ENCODE results near the gene MAP7D1. TPM values are rescaled to one million over a fixed set of nuclear protein-coding genes. Genes with fewer than 3 reads are reported as not detected.
A peak's percentile ranks its signal among the peaks of the same experiment; 100 is the strongest.

MAP7D1 gene
- total and polyA plus RNA-seq, 10 of the 15 experiments (the other 5 are each of a cell fraction or from before 2014, with no cell fraction given): 4.4 to 97.6 (median 24.2) TPM

DNA sequence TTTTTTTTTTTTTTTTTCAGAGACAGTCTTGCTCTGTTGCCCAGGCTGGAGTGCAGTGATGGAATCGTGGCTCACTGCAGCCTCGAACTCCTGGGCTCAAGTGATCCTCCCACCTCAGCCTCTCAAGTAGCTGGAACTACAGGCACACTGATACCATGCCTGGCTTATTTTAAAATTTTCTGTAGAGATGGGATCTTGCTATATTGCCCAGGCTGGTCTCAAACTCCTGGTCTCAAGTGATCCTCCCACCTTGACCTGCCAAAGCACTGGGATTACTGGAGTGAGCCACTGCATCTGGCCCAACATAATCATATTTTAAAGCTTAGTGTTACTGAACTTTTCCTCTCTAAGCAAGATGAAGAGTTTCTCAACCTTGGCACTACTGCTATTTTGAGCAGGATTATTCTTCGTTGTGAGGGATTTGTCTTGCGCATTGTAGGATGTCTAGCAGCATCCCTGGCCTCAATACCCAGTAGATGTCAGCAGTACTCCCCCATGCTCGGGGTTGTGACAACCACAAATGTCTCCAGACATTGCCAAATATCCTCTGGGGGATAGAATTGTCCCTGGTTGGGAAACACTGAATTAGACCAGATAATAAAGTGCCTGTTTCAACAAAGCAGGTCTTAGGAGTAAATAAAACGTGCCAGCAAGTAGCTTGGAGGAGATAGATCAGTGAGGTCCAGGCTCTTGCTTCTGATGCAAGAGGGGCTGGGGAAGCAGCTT lies 53.2 kb downstream of the MAP7D1 start:
- BruUV-seq (replicated peaks): no TSS peak
- FAIRE-seq (no peak), ATAC-seq (no peak), DNase-seq (ENCODE audit: low read depth, low spot score) (no peak)
- Histone ChIP-seq H3K4me1 (ENCODE audit: control insufficient read depth, insufficient read depth, low read length) (peaks cover 9% of the 10 kb centered on the region), H3K79me2 (ENCODE audit: control insufficient read depth, insufficient read depth, low read length) (no peaks in the 10 kb centered on the region), H3K36me3 (ENCODE audit: control insufficient read depth in 2 of 2, insufficient read depth in 2 of 2, low read length in 1 of 2) (no peaks in the 10 kb centered on the region), H2AFZ (ENCODE audit: control insufficient read depth, low read depth, low read length) (no peak overlapping the region), H4K20me1 (ENCODE audit: control insufficient read depth, insufficient read depth) (no peaks in the 10 kb centered on the region), H3K9me3 (replicated peaks; ENCODE audit: control insufficient read depth, insufficient read depth, low read length) (no peaks in the 10 kb centered on the region), H3K4me2 (ENCODE audit: control insufficient read depth, insufficient read depth) (no peak overlapping the region), H3K27me3 (replicated peaks in 1 of 2; ENCODE audit: control insufficient read depth in 2 of 2, insufficient read depth in 2 of 2, low read length in 1 of 2) (no peaks in the 10 kb centered on the region), H3K4me3 (no peak overlapping the region), H3K9ac (ENCODE audit: control insufficient read depth, insufficient read depth, low read length) (no peak overlapping the region), H3K27ac (ENCODE audit: control insufficient read depth, insufficient read depth) (no peak overlapping the region)
- POLR2A ChIA-PET: interaction anchor here (0.7 kb wide), 1 partner anchor 316 kb away, joined by 4 read pairs; no protein-coding TSS in a partner anchor
- RAD21 ChIA-PET (ENCODE audit: unreplicated experiment): interaction anchor here (0.7 kb wide), 1 partner anchor 122 kb away, joined by 5 read pairs; no protein-coding TSS in a partner anchor
- SMC1A ChIA-PET (ENCODE audit: uncharacterized antibody, unreplicated experiment): no interaction called here
- 60% methylated on average over 6 of the region's 6 CpGs for WGBS (ENCODE audit: insufficient coverage, insufficient replicate concordance, low lambda C conversion rate, missing lambda C conversion rate)
- in situ Hi-C loops (cut with MboI): no loop called here
- CTCF ChIA-PET: interaction anchor here (1.2 kb wide), 1 partner anchor 14 kb away, joined by 4 read pairs; no protein-coding TSS in a partner anchor
- intact Hi-C loops (cut with micrococcal nuclease; ENCODE audit: unreplicated experiment): no loop called here
- TF ChIP-seq BCLAF1 (IDR thresholded peaks at IDR 0.05) (no peak), CTCF (IDR thresholded peaks at IDR 0.05 in 2 of 3, conservative IDR thresholded peaks at IDR 0.05 in 1 of 3; ENCODE audit: control insufficient read depth in 2 of 3, extremely low read depth in 1 of 3, insufficient read depth in 1 of 3, low read depth in 3 of 3, low read length in 3 of 3) (0 out of 6 replicates have a peak, but pooled peaks of 1 of the 3 experiments have one; percentile 11), PBX3 (IDR thresholded peaks at IDR 0.05; ENCODE audit: insufficient replicate concordance, low read depth, low read length) (no peak)
